Sigmoid colon (tissue), 7 donors: ENCODE measurements around the gene FAM193A. TPM values are rescaled to one million over a fixed set of nuclear protein-coding genes. Genes with fewer than 3 reads are reported as not detected.

Experiments
- DNase-seq: peaks from one replicate; pipeline ENCODE4 v3.0.0-alpha.2; 2019
- H3K27ac ChIP-seq, 4 donors: fragments of 200-600 bp; sonication (generic); one replicate each; pipeline ENCODE4 v1.5.1; 2016 to 2019; ENCODE audit warnings: mild to moderate bottlenecking in 1 of 4
- H3K27me3 ChIP-seq, 3 donors: fragments of 200-600 bp; sonication (generic); one replicate each; pipeline ENCODE4 v1.5.1; 2019; ENCODE audit warnings: mild to moderate bottlenecking in 1 of 3
- H3K36me3 ChIP-seq, 4 donors: fragments of 200-600 bp; sonication (generic); one replicate each; pipeline ENCODE4 v1.5.1; 2016 to 2019
- H3K4me1 ChIP-seq, 4 donors: fragments of 200-600 bp; sonication (generic); one replicate each; pipeline ENCODE4 v1.5.1; 2017 to 2019
- H3K4me3 ChIP-seq, 4 donors: fragments of 200-600 bp; sonication (generic); one replicate each; pipeline ENCODE4 v1.5.1; 2017 to 2019; ENCODE audit warnings: mild to moderate bottlenecking in 2 of 4, moderate library complexity in 1 of 4
- H3K9me3 ChIP-seq, 4 donors: fragments of 200-600 bp in 3 of 4; sonication (generic) in 3 of 4; one replicate each; pipeline versions ENCODE4 v1.5.1 to v1.6.1; 2013 to 2019
- EP300 ChIP-seq, 4 donors: sonication (generic); formaldehyde crosslinking; IDR thresholded peaks; one replicate each; pipeline ENCODE4 v1.6.1; 2017; ENCODE audit warnings: antibody characterized with exemption in 4 of 4
- POLR2A ChIP-seq, 2 donors: fragments of 450-650 bp; IDR thresholded peaks; one replicate each; pipeline ENCODE4 v1.6.1; 2016; ENCODE audit warnings: antibody characterized with exemption in 2 of 2, mild to moderate bottlenecking in 2 of 2, moderate library complexity in 2 of 2
- POLR2AphosphoS5 ChIP-seq, 4 donors: sonication (generic); formaldehyde crosslinking; IDR thresholded peaks; one replicate each; pipeline ENCODE4 v1.6.1; 2017; ENCODE audit warnings: antibody characterized with exemption in 4 of 4
- WGBS, 2 donors: extraction: QIAGEN DNeasy Blood & Tissue Kit; methylation state at CpG; one replicate each; pipeline ENCODE4 v1.1.7; 2013; 5-methylcytosine and 5-hydroxymethylcytosine counted together
- intact Hi-C: fragments of 100-400 bp; cut with DNase I; formaldehyde crosslinking; loops from one replicate; pipeline ENCODE4 v1.15.1; 2023
- polyA plus RNA-seq, 3 donors: library from polyadenylated mRNA; stranded (reverse); fragments of 200-250 nt; gene quantifications; one replicate each; pipeline ENCODE4 v1.2.3, GENCODE V29; 2013
- total RNA-seq, 4 donors: library from RNA; depleted of rRNA; stranded (reverse); fragments of >200 nt; gene quantifications; one replicate each; pipeline ENCODE4 v1.1.0, GENCODE V29; 2016
- TF ChIP-seq, protein P1 (sequence below), 4 experiments: fragments of 450-650 bp in 3 of 4; fragments of 200-600 bp in 1 of 4; IDR thresholded peaks; one replicate each; pipeline ENCODE4 v1.5.1; 2016 to 2019; ENCODE audit warnings: antibody characterized with exemption in 4 of 4, mild to moderate bottlenecking in 3 of 4, moderate library complexity in 2 of 4
- donor health status: healthy with polysubstance abuse.
- donor health status: Bipolar disorder and iron deficiency.
- donor health status: healthy.

FAM193A gene
- total and polyA plus RNA-seq, 7 donors: 6.0 to 32.4 (median 17.4) TPM

DNA sequence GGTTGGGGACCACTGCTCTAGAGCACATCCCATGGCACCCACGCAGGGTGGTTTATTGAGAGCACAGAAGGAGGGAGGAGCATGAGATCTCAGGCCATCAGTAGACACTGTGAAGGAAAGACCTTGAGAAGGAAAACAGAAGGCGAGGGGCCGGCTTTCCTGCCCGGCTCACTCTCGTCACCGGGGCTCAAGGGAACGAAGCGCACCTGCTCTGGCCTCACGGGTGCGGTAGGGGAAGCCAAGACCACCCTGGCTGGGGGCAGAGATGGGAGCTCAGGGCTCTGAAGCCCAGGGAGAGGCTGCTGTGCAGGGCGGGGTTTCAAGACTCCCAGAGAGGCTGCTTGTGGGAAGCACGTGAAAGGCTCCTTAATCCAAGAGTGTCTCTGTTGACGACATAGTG is 113.8 kb downstream of the FAM193A start:
- Histone ChIP-seq H3K9me3 (no peaks in the 10 kb centered on the region), H3K27me3 (no peaks in the 10 kb centered on the region), H3K4me1 (no peaks in the 10 kb centered on the region), H3K36me3 (peaks cover 21 to 67% (median 38%) of the 10 kb centered on the region in 4 donors), H3K4me3 (no peak overlapping the region), H3K27ac (no peak overlapping the region)
- peak; percentile 46 for DNase-seq
- no peak for TF ChIP-seq POLR2AphosphoS5 (IDR thresholded peaks at IDR 0.05)
- TF ChIP-seq, protein P1, sequence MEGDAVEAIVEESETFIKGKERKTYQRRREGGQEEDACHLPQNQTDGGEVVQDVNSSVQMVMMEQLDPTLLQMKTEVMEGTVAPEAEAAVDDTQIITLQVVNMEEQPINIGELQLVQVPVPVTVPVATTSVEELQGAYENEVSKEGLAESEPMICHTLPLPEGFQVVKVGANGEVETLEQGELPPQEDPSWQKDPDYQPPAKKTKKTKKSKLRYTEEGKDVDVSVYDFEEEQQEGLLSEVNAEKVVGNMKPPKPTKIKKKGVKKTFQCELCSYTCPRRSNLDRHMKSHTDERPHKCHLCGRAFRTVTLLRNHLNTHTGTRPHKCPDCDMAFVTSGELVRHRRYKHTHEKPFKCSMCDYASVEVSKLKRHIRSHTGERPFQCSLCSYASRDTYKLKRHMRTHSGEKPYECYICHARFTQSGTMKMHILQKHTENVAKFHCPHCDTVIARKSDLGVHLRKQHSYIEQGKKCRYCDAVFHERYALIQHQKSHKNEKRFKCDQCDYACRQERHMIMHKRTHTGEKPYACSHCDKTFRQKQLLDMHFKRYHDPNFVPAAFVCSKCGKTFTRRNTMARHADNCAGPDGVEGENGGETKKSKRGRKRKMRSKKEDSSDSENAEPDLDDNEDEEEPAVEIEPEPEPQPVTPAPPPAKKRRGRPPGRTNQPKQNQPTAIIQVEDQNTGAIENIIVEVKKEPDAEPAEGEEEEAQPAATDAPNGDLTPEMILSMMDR (IDR thresholded peaks at IDR 0.05): no peak
- no peak for TF ChIP-seq POLR2A (IDR thresholded peaks at IDR 0.05)
- no peak for TF ChIP-seq EP300 (IDR thresholded peaks at IDR 0.05)
- intact Hi-C loops: no loop called here
- 98% methylated on average over 13 of the region's 13 CpGs for WGBS, 2 donors

DNA sequence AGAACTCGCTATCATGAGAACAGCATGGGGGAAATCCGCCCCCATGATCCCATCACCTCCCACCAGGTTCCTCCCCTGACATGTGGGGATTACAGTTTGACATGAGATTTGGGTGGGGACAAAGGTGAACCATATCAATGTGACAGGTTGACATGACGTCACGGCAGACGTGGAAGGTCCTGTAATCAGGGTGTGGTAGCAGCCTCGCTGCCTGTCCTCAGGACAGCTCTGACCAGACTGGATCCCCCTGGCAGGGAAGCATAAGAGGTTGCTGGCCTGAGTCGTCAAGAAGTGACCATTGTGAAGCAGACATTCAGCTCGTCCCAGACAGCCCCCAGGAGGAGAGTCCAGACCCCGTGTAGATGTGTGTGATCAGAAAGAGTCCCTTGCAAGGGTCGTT is 115.1 kb downstream of the FAM193A start:
- Histone ChIP-seq H3K27me3 (no peaks in the 10 kb centered on the region), H3K4me1 (no peaks in the 10 kb centered on the region), H3K4me3 (no peak overlapping the region), H3K9me3 (no peaks in the 10 kb centered on the region), H3K36me3 (peaks cover 21 to 55% (median 35%) of the 10 kb centered on the region in 4 donors), H3K27ac (no peak overlapping the region)
- DNase-seq: no peak
- intact Hi-C loops: no loop called here
- 93 to 94% methylated on average over 10 of the region's 10 CpGs for WGBS, 2 donors
- TF ChIP-seq POLR2A (IDR thresholded peaks at IDR 0.05) (no peak), POLR2AphosphoS5 (IDR thresholded peaks at IDR 0.05) (no peak), EP300 (IDR thresholded peaks at IDR 0.05) (no peak)

DNA sequence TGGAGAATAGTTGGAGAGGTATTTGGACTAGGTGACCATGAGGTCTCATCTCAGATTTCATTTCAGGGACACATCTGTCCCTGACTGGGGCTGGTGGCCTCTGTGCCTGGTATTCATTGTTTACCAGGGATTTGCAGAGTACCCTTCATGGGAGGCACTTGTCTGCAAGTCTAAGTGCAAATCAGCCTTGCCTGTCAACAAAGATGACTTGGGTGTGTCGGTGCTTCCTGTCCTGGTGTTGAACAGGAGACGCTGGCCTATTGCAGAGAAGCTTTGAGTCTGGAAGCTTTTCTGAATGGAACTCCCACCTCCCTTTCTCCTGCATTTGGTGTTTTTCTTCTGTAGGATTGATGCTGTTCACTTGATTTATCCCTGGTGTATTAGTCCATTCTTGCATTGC is 115.6 kb downstream of the FAM193A start:
- DNase-seq: peak; percentile 17
- 81 to 86% methylated on average over 2 of the region's 2 CpGs for WGBS, 2 donors
- no peak overlapping the region for H3K27ac ChIP-seq
- intact Hi-C loops: no loop called here
- no peaks in the 10 kb centered on the region for H3K9me3 ChIP-seq
- peaks cover 19 to 53% (median 31%) of the 10 kb centered on the region in 4 donors for H3K36me3 ChIP-seq
- no peaks in the 10 kb centered on the region for H3K4me1 ChIP-seq
- no peak for TF ChIP-seq EP300 (IDR thresholded peaks at IDR 0.05)
- no peak for TF ChIP-seq POLR2AphosphoS5 (IDR thresholded peaks at IDR 0.05)
- TF ChIP-seq POLR2A (IDR thresholded peaks at IDR 0.05): no peak
- TF ChIP-seq, protein P1 (IDR thresholded peaks at IDR 0.05): no peak
- H3K27me3 ChIP-seq: no peaks in the 10 kb centered on the region
- no peak overlapping the region for H3K4me3 ChIP-seq

DNA sequence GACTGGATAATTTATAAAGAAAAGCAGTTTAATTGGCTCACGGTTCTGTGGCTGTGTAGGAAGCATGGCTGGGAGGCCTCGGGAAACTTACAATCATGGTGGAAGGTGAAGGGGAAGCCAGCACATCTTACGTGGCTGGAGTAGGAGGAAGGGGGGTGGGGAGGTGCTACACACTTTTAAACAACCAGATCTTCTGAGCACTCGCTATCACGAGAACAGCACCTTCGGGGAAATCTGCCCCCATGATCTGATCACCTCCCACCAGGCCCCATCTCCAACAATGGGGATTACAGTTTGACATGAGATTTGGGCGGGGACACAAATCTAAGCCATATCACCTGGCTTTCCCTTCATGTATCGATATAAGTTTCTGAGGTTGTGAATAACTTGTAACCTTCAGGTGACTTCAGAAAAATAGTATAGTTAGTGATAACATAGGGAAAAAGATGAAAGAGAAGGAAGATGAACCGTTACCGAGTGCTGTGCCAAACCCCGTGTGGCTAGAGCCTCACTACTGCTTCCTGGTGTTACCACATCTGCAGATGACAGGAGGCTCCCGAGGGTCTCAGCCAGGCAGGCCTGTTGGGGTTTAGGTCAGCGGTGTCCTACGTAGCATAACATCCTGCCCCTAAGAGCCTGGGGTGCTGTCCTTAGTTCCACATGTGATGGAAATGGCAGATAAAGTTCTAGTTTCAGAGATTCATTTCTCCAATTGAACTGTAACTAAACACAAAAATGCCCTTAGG is 116.1 kb downstream of the FAM193A start:
- no peaks in the 10 kb centered on the region for H3K27me3 ChIP-seq
- WGBS, 2 donors: 68 to 88% methylated on average over 14 of the region's 14 CpGs
- no peak overlapping the region for H3K4me3 ChIP-seq
- TF ChIP-seq, protein P1 (IDR thresholded peaks at IDR 0.05): no peak
- TF ChIP-seq EP300 (IDR thresholded peaks at IDR 0.05) (no peak), POLR2A (IDR thresholded peaks at IDR 0.05) (no peak), POLR2AphosphoS5 (IDR thresholded peaks at IDR 0.05) (no peak)
- no peaks in the 10 kb centered on the region for H3K9me3 ChIP-seq
- H3K27ac ChIP-seq: no peak overlapping the region
- H3K4me1 ChIP-seq: no peaks in the 10 kb centered on the region
- DNase-seq: peak; percentile 30
- intact Hi-C loops: no loop called here
- peaks cover 13 to 53% (median 26%) of the 10 kb centered on the region in 4 donors for H3K36me3 ChIP-seq

DNA sequence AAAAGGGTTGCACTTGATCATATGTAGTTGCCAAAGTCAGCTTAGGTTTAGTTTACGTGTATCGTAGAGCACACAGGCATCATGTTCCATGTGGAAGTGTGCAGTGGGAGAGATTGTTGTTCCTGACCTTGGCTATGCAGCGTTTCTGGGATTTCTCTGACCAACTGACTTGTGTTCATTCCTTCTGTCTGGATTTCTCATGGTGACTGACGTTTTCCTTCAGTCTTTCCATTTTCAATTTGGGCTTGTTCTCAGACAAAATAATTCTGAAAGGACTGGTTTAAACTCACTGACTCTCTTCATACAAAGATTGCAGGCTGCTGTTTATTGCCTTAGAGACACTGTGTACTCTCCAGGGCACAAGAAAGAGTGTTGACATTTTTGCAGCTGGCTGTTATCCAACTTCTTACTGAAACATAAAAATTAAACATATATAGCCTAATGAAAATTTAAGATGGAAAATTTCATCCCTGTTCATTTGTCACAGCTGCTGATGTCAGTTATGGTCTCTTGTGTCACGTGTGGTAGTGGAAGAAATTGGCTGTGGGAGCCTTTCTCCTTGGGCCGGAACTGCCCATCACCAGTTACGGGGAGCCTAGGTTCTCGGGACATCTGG is 124.3 kb downstream of the FAM193A start:
- intact Hi-C loops: loop anchor here (2.0 kb wide), 1 partner anchor 124 kb away; the partner anchor contains the start of gene FAM193A
- Histone ChIP-seq H3K27me3 (no peaks in the 10 kb centered on the region), H3K9me3 (no peaks in the 10 kb centered on the region), H3K36me3 (peaks cover 5 to 49% (median 21%) of the 10 kb centered on the region in 4 donors), H3K4me3 (no peak overlapping the region), H3K27ac (peak overlapping the region; percentile 62 to 84 (median 80)), H3K4me1 (peaks cover 0 to 32% (median 30%) of the 10 kb centered on the region in 4 donors)
- TF ChIP-seq POLR2AphosphoS5 (IDR thresholded peaks at IDR 0.05) (peak; percentile 15 to 61 (median 49)), POLR2A (IDR thresholded peaks at IDR 0.05) (no peak), EP300 (IDR thresholded peaks at IDR 0.05) (peak in 2 of 4 donors; percentile 34 to 59)
- TF ChIP-seq, protein P1 (IDR thresholded peaks at IDR 0.05): no peak
- 74 to 88% methylated on average over 8 of the region's 8 CpGs for WGBS, 2 donors
- peak; percentile 76 for DNase-seq
